ENCODE results near the gene AZIN2.
A peak's percentile ranks its signal among the peaks of the same experiment; 100 is the strongest.
"Not testable (repeated sequence)": the region's sequence is repeated elsewhere in the genome, so short reads cannot be mapped to it uniquely, and the experiment has no call there.

The AZIN2 gene

GRCh38 chr1:33096363-33097005, 15.5 kb downstream of the AZIN2 start:
- DNase-seq: no peak

- DNase-seq: no peak
Observed at GRCh38 chr1:33097137-33097611, 16.2 kb downstream of the AZIN2 start.

- DNase-seq: no peak
Observed at GRCh38 chr1:33097762-33098161, 16.8 kb downstream of the AZIN2 start.

- no peak for DNase-seq
Observed at GRCh38 chr1:33098371-33098770, 17.4 kb downstream of the AZIN2 start.

GRCh38 chr1:33099290-33100118, 18.6 kb downstream of the AZIN2 start:
- DNase-seq: peak; percentile 72

GRCh38 chr1:33100119-33100415, 19.1 kb downstream of the AZIN2 start:
- DNase-seq: not testable (repeated sequence)

- no peak for DNase-seq
Observed at GRCh38 chr1:33110477-33110876, 29.5 kb downstream of the AZIN2 start.

GRCh38 chr1:33111965-33112364, 31.0 kb downstream of the AZIN2 start:
- no peak for DNase-seq

GRCh38 chr1:33117440-33118085, 36.6 kb downstream of the AZIN2 start:
- DNase-seq: no peak

- DNase-seq: no peak
Observed at GRCh38 chr1:33118274-33118673, 37.3 kb downstream of the AZIN2 start.

- DNase-seq: no peak
Observed at GRCh38 chr1:33119050-33119449, 38.1 kb downstream of the AZIN2 start.

GRCh38 chr1:33119532-33120217, 38.7 kb downstream of the AZIN2 start:
- DNase-seq: no peak

- DNase-seq: no peak
Observed at GRCh38 chr1:33120436-33121231, 39.7 kb downstream of the AZIN2 start.

GRCh38 chr1:33121728-33122127, 40.8 kb downstream of the AZIN2 start:
- no peak for DNase-seq

- DNase-seq: no peak
Observed at GRCh38 chr1:33122483-33123178, 41.7 kb downstream of the AZIN2 start.

- no peak for DNase-seq
Observed at GRCh38 chr1:33123266-33123665, 42.3 kb downstream of the AZIN2 start.

- DNase-seq: not testable (repeated sequence)
Observed at GRCh38 chr1:33124647-33125046, 43.7 kb downstream of the AZIN2 start.

- no peak for DNase-seq
Observed at GRCh38 chr1:33126411-33127000, 45.6 kb downstream of the AZIN2 start.

- peak; percentile 99 for DNase-seq
Observed at GRCh38 chr1:33127001-33127823, 46.3 kb downstream of the AZIN2 start.

GRCh38 chr1:33128781-33129180, 47.8 kb downstream of the AZIN2 start:
- DNase-seq: no peak

- no peak for DNase-seq
Observed at GRCh38 chr1:33130297-33130696, 49.3 kb downstream of the AZIN2 start.

Data from activated gamma-delta T cell treated with Interleukin-2 at 50 U/mL for 16 hours (primary cell).